Fibroblast of skin of scalp (primary cell): ENCODE data around the gene PARD6A.

Source experiments
- DNase-seq: peaks from one replicate; pipeline ENCODE4 v3.0.0-alpha.2; 2013

PARD6A gene

DNA sequence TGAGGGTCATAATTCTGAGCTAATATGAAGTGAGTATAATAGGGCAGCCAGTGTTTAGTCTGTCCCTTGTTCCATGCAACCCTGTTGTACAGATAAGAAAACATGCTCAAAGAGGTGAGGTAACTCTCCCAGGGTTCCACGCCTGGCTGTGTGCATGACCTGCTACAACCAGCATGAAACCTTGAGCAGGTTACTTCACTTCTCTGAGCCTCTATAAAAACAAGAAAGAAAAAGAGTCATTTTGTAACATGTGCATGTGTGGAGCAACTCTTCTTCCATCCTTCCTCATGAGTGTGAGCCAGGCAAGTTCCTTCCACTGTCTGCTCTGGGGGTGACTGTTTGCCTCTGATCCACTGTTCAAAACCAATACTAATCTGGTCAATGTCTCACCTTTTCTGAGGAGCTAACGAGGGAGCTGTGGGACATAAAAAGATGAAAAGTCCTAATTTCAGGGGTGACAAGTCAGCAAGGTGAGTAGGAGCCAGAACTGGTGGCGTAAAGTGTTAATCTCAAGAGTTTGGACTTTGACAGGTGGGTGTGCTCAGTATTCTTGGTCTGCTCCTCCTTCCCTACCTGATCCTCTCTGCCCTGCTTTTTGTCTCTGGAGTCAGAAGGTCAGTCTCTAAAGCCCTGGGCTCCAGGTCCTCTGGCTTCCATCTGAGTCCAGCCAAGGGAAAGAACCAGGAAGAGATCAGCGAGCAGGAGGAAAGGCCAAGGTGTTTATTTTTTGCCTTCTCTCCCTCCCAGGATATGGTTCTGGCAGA, 36.8 kb downstream of the PARD6A start:
- no peak for DNase-seq

DNA sequence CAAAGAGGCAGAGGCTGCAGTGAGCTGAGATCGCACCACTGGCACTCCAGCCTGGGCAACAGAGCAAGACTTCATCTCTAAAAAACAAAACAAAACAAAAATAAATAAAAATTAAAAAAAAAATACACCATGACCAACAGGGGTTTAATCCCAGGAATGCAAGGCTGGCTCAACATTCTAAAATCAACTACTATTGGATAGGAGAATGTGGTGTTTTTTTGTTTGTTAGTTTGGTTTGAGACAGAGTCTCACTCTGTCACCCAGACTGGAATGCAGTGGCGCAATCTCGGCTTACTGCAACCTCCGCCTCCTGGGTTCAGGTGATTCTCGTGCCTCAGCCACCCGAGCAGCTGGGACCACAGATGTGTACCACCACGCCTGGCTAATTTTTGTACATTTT, 38.5 kb downstream of the PARD6A start:
- no peak for DNase-seq

DNA sequence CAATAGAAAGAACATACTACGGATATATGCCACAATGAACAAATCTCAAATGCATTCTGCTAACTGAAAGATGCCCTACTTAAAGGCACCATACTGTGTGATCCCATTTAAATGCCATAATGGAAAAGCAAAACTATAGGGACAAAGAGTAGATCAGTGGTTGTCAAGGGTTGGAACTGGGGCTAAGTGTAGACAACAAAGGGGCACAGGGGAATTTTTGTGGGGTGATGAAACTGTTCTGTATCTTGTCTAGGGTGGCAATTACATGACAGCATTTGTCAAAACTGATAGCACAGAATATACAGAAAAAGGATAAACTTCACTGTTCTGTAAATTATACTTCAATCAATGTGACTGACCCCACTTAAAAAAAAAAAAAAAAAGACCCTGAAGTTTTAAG, 40.7 kb downstream of the PARD6A start:
- no peak for DNase-seq

DNA sequence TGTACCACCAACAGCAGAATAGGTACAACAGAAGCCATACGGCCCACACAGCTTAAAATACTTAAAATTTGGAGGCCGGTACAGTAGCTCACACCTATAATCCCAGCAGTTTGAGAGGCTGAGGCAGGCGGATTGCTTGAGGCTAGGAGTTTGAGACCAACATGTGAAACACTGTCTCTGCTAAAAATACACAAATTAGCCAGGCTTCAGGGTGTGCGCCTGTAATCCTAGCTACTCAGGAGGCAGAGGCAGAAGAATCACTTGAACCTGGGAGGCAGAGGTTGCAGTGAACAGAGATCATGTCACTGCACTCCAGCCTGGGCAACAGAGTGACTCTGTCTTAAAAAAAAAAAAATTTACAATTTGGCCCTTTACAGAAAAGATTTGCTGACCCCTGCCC, 41.4 kb downstream of the PARD6A start:
- no peak for DNase-seq

DNA sequence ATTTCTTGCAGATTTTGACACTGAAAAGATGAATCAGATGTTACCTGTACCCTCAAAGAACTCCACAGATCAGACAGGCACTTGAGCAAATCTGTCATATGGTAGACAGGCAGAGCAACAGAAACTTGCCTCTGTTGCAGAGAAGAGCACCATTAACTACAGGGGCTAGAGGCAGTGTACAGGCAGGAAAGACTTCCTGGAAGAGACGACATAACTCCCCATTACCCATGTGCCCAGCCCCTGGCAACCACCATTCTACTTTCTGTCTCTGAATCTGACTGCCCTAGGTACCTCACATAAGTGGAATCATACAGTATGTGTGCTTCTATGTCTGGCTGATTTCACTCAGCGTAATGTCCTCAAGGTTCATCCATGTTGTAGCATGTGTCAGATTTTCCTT, 42.9 kb downstream of the PARD6A start:
- DNase-seq: no peak

DNA sequence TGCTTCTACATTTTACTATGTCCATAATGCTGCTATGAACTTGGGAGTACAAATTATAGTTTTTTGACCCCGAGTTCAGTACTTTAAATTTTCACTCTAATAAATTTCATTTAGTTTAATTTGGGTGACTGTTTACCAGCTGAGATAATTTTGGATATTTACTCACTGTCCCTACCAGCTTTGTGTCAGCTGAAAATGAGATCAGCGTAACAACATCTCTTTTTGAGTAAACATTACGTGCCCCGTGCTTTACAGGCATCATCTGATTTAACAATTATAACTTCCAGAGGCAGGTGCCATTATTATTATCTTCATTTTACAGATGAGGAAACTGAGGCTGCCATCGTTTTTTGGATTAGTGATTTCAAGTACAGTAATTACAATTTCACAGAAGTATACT, 43.4 kb downstream of the PARD6A start:
- no peak for DNase-seq

DNA sequence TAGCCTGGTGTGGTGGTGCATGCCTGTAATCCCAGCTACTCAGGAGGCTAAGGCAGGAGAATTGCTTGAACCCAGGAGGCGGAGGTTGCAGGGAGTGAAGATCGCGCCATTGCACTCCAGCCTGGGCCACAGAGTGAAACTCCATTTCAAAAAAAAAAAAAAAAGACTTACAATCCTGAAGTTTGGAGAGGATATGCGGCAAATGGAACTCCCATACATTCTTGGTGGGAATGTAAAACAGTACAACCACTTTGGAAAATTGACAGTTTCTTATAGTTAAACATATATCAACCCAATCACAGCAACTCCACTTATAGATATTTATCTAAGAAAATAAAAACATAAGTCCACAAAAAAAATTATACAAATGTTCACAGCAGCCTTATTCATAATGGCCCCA, 46.5 kb downstream of the PARD6A start:
- DNase-seq: no peak

DNA sequence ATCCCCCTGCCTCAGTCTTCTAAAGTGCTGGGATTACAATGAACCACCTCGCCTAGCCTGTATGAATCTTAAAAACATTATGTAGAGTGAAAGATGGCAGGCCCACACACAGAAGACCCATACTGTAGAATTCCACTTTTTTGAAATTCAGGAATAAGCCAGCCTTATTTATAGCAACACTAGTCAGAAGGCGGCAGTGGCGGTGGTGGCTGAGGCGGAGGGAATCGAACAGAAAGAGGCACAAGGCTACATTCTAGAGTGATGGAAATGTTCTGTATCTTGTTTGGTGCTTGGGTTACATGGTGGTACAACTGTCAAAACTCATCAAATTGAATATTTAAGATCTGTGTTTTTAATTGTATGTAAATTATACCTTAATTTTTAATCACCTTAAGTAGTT, 47.0 kb downstream of the PARD6A start:
- no peak for DNase-seq

DNA sequence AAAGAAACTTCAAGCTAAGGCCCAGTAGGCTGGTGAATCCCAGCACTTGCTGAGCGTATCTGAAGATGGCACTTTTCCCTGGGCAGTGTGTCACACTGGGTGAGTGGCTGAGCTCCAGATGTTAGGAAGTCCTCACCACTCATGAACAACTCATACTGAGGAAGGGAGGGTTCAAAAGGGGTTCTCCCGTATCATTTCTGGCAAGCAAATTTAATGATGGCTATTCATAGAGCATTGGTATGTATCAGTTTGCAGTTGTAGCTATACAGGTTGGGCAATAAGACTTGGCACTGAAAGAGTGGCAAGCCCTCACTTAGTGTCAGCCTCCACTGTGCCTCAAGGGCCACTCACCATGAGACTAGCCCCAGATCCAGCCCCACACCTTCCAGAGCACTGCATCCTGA, 47.6 kb downstream of the PARD6A start:
- DNase-seq: no peak

DNA sequence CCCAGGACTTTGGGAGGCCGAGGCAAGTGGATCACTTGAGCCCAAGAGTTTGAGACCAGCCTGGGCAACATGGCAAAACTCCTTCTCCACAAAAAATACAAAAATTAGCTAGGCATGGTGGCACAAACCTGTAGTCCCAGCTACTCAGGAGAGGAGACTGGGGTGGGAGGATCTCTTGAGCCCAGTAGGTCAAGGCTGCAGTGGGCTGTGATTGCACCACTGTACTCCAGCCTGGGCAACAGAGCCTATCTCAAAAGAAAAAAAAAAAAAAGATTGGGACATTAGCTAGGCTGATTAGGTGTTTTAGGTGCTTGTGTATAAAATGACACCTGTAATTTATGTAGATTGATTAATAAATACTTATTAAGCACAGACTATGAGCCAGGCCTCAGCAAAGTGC, 48.3 kb downstream of the PARD6A start:
- DNase-seq: no peak

DNA sequence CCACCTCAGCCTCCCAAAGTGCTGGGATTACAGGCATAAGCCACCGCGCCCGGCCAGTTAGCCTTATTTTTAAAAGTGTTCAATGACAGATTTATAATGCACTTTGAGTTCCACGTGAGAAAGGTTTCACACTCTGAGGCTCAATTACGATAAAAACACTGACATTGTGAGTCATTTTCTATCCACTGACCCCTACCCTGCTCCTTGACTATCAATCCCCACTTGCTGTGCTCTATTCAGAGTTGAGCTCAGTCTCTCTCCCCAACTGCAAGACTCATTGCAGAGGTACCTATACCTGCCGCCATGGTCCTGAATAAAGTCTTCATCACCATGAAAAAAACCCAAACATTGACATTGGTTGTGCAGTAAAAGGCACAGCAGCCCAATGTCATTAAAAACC, 49.8 kb downstream of the PARD6A start:
- DNase-seq: no peak
